Measurements from ENCODE around the gene TMIGD3.

GRCh38 chr1:111466480-111466879, 37.0 kb downstream of the TMIGD3 start:
- TF ChIP-seq FOXP4 (CRISPR knock-in tag; IDR thresholded peaks at IDR 0.05), result no peak
- TF ChIP-seq CTCF (IDR thresholded peaks at IDR 0.05), result no peak
